Type B pancreatic cell (in vitro differentiated cells): ENCODE data around the gene NSUN7. TPM values are rescaled to one million over a fixed set of nuclear protein-coding genes. Genes with fewer than 3 reads are reported as not detected.

ENCODE experiments used
- DNase-seq: peaks from one replicate; pipeline ENCODE4 v3.0.0; 2021; ENCODE audit warnings: mixed read lengths; ENCODE audit not compliant: unreplicated experiment; ENCODE audit errors: extremely low spot score
- H3K27ac Mint-ChIP-seq: 2 replicates; pipeline ENCODE4 v1.8.0; 2021; ENCODE audit warnings: mild to moderate bottlenecking, mixed read lengths
- H3K27me3 Mint-ChIP-seq: 2 replicates; pipeline ENCODE4 v1.8.0; 2021; ENCODE audit warnings: mixed read lengths
- H3K36me3 Mint-ChIP-seq: 2 replicates; pipeline ENCODE4 v1.8.0; 2021; ENCODE audit warnings: mixed read lengths
- H3K4me1 Mint-ChIP-seq: one replicate; pipeline ENCODE4 v1.8.0; 2021; ENCODE audit warnings: mixed read lengths; ENCODE audit not compliant: unreplicated experiment
- H3K4me3 Mint-ChIP-seq: 2 replicates; pipeline ENCODE4 v1.8.0; 2021; ENCODE audit warnings: mild to moderate bottlenecking, mixed read lengths
- H3K9me3 Mint-ChIP-seq: 2 replicates; pipeline ENCODE4 v1.8.0; 2021; ENCODE audit warnings: mixed read lengths
- CTCF ChIP-seq: fragments of 200-600 bp; sonication (generic); conservative IDR thresholded peaks from 2 replicates; pipeline ENCODE4 v1.5.0; 2021; ENCODE audit warnings: antibody characterized with exemption, mild to moderate bottlenecking
- total RNA-seq: library from RNA; stranded (reverse); gene quantifications from 2 replicates; pipeline ENCODE4 v1.2.1, GENCODE V29; 2021; ENCODE audit warnings: low replicate concordance

The NSUN7 gene
- total RNA-seq, 1 donor from 2014 or later = 8.3 TPM

DNA sequence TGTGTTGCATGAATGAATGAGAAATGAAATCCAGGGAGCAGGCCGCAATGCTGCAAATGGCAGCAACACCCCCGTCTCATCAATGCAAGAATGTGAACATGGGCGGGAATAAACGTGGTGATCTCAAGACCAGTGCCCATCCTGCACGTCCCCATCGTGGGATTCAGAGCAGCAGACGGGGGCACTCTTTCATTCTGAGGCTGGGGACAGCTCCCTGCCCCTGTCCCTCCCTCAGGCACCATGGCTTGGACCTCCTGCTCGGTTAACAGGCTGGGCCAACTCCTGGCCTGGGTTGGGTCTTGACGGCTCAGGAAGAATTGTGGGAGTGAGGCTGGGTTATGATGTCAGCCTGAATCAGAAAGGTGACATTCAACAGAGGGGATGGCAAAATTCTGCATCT lies 78.9 kb downstream of the NSUN7 start:
- Mint-ChIP-seq H3K9me3 (no peaks in the 10 kb centered on the region), H3K4me1 (no peaks in the 10 kb centered on the region), H3K27me3 (no peaks in the 10 kb centered on the region), H3K27ac (no peak overlapping the region), H3K36me3 (peaks cover 17% of the 10 kb centered on the region), H3K4me3 (no peak overlapping the region)
- no peak for TF ChIP-seq CTCF
- no peak for DNase-seq

- H3K27ac Mint-ChIP-seq = no peak overlapping the region
- peaks cover 21% of the 10 kb centered on the region for H3K36me3 Mint-ChIP-seq
- H3K4me3 Mint-ChIP-seq = no peak overlapping the region
- no peaks in the 10 kb centered on the region for H3K27me3 Mint-ChIP-seq
- DNase-seq = no peak
- no peak for TF ChIP-seq CTCF
- peaks cover 7% of the 10 kb centered on the region for H3K4me1 Mint-ChIP-seq
- H3K9me3 Mint-ChIP-seq = peaks cover 5% of the 10 kb centered on the region
Measured at GRCh38 chr4:40829586-40829985, 79.8 kb downstream of the NSUN7 start.

DNA sequence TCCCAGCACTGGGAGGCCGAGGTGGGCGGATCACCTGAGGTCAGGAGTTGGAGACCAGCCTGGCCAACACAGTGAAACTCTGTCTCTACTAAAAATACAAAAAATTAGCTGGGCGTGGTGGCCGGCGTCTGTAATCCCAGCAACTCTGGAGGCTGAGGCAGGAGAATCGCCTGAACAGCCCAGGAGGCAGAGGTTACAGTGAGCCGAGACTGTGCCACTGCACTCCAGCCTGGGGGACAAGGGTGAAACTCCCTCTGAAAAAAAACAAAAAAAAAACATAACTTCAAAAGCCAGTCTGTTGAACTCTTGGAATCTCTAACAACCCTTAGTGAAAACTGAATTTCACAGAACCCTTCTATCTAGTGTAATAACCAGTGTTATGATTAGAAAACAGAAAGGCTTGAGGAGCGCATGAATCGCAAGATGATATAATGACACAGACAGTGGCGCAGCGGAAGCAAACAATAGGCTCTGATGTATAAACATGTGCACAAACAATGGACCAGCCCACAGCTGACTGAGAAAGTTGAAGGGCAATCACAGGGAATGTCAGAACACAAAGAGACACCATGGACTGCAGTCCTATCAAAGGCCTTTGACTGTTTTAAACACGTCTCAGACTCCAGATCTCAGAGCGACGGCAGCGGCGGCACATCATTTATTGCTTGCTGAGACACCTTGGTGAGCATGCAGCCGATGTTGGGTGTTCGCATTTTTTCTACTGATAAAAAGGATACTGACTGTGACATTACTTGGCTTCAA lies 81.6 kb downstream of the NSUN7 start:
- H3K4me3 Mint-ChIP-seq = no peak overlapping the region
- H3K36me3 Mint-ChIP-seq = peaks cover 21% of the 10 kb centered on the region
- H3K27me3 Mint-ChIP-seq = no peaks in the 10 kb centered on the region
- no peak overlapping the region for H3K27ac Mint-ChIP-seq
- no peak for TF ChIP-seq CTCF
- H3K4me1 Mint-ChIP-seq = peaks cover 7% of the 10 kb centered on the region
- no peak for DNase-seq
- H3K9me3 Mint-ChIP-seq = peaks cover 5% of the 10 kb centered on the region

GRCh38 chr4:40832175-40832574 lies 82.4 kb downstream of the NSUN7 start:
- H3K9me3 Mint-ChIP-seq = peaks cover 5% of the 10 kb centered on the region
- peaks cover 17% of the 10 kb centered on the region for H3K36me3 Mint-ChIP-seq
- H3K27ac Mint-ChIP-seq = no peak overlapping the region
- H3K4me1 Mint-ChIP-seq = peaks cover 7% of the 10 kb centered on the region
- no peak for TF ChIP-seq CTCF
- no peak overlapping the region for H3K4me3 Mint-ChIP-seq
- no peak for DNase-seq
- no peaks in the 10 kb centered on the region for H3K27me3 Mint-ChIP-seq

DNA sequence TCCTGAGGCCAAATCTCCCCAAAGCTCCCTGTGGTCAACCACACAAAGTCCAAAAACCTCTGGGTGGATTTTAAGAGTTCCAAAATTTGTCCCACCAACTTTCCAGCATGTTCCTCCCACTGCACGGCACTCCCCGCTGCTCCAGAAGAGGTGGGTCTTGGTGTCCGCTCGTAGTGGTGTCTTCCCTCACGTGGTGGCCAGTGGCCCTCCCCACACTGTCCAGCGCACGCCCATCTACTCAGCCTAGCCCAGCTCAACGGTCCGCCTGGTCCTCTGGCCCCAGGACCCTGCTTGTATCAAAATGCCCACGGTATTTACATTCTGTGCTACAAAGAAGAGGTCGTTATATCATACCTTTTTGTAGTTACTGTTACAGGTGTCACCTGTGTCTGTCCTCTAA lies 83.5 kb downstream of the NSUN7 start:
- H3K27ac Mint-ChIP-seq = no peak overlapping the region
- peaks cover 7% of the 10 kb centered on the region for H3K4me1 Mint-ChIP-seq
- peaks cover 16% of the 10 kb centered on the region for H3K36me3 Mint-ChIP-seq
- no peak for TF ChIP-seq CTCF
- no peak overlapping the region for H3K4me3 Mint-ChIP-seq
- H3K9me3 Mint-ChIP-seq = peaks cover 5% of the 10 kb centered on the region
- no peak for DNase-seq
- H3K27me3 Mint-ChIP-seq = no peaks in the 10 kb centered on the region
